ENCODE data around the gene APOC4.

DNA sequence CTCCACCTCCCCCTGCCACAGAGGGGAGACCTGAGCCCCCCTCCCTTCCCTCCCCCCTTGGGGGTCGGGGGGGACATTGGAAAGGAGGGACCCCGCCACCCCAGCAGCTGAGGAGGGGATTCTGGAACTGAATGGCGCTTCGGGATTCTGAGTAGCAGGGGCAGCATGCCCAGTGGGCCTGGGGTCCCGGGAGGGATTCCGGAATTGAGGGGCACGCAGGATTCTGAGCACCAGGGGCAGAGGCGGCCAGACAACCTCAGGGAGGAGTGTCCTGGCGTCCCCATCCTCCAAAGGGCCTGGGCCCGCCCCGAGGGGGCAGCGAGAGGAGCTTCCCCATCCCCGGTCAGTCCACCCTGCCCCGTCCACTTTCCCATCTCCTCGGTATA lies 38.8 kb upstream of the APOC4 start:
- TF ChIP-seq EZH2phosphoT487 (IDR thresholded peaks at IDR 0.05; ENCODE audit: insufficient read depth, low read depth), result no peak
- TF ChIP-seq EZH2 (IDR thresholded peaks at IDR 0.05; ENCODE audit: insufficient read depth, poor library complexity, severe bottlenecking), result no peak
